Memory B cell (primary cell): ENCODE results near the gene NHLH2.
A peak's percentile ranks its signal among the peaks of the same experiment; 100 is the strongest.

Experiments used
- ATAC-seq: fragments of 150-1000 bp; cut with Tn5 transposase; 2 replicates; pipeline ENCODE4 v1.10.0; 2021; ENCODE audit warnings: low read depth, mild to moderate bottlenecking, moderate library complexity
- DNase-seq, 2 donors: peaks; one replicate each; pipeline ENCODE4 v3.0.0; 2022; ENCODE audit warnings: low spot score in 2 of 2
- H3K27ac Mint-ChIP-seq: one replicate; pipeline ENCODE4 v1.8.0; 2022; ENCODE audit warnings: mild to moderate bottlenecking, moderate library complexity, mixed read lengths
- H3K27me3 Mint-ChIP-seq: one replicate; pipeline ENCODE4 v1.8.0; 2022; ENCODE audit warnings: mixed read lengths
- H3K36me3 Mint-ChIP-seq: one replicate; pipeline ENCODE4 v1.8.0; 2022; ENCODE audit warnings: mild to moderate bottlenecking, mixed read lengths
- H3K4me1 Mint-ChIP-seq: one replicate; pipeline ENCODE4 v1.8.0; 2022; ENCODE audit warnings: mixed read lengths
- H3K4me3 Mint-ChIP-seq: one replicate; pipeline ENCODE4 v1.8.0; 2022; ENCODE audit warnings: mild to moderate bottlenecking, moderate library complexity, mixed read lengths
- H3K9me3 Mint-ChIP-seq: one replicate; pipeline ENCODE4 v1.8.0; 2022; ENCODE audit warnings: mixed read lengths

NHLH2 gene

GRCh38 chr1:115829023-115829674 is 11.8 kb downstream of the NHLH2 start:
- no peak for DNase-seq
- peaks cover 32% of the 10 kb centered on the region for H3K27me3 Mint-ChIP-seq
- H3K4me3 Mint-ChIP-seq, result peak overlapping the region; percentile 46
- ATAC-seq, result no peak
- no peaks in the 10 kb centered on the region for H3K36me3 Mint-ChIP-seq
- peaks cover 3% of the 10 kb centered on the region for H3K4me1 Mint-ChIP-seq
- no peak overlapping the region for H3K27ac Mint-ChIP-seq
- H3K9me3 Mint-ChIP-seq, result no peaks in the 10 kb centered on the region

DNA sequence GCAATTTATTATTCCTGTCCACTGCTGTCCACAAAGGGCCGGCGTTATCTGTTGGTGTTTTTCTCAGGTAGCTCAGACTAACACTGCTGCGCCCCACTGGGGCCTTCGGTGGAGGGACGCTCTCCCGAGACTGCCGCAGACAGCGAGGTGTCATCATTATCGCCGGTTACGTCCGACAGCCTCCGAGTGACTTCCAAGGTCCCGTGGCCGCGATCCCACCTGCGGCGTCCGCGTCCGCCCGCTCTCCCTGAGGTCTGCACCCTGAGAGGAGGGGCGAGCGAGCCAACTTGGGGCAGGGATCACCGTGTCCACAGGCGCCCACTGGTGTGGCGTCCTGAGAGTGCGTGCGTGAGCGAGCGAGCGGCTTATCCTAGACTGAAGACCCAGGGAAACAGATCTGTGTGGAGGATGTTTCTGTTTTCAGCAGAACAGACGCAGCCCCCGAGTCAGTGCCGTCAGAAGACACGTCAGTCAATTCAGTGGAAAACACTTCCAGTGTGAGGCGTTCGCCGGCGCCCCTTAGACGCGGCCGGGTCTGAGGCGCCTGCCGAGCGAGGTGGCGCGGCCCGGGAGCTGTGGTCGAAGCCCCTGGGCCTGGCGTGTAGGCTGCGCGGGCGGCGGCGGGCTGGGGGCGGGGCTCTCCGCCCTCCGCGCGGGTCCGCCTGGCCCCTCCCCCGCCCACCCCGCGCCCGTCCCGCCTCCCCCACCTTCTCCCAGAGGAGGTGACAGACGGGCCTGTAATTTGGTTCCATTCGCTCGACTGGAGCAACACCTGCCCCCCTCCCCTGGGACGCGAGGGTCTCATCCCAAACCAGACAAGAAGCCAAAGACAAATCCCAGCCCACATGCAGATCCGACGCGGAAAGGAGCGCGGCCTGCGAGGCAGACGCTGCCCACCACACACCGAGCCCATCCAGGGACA is 12.6 kb downstream of the NHLH2 start:
- ATAC-seq (peak; percentile 24), DNase-seq (no peak)
- H3K27ac Mint-ChIP-seq, result no peak overlapping the region
- no peaks in the 10 kb centered on the region for H3K36me3 Mint-ChIP-seq
- H3K9me3 Mint-ChIP-seq, result no peaks in the 10 kb centered on the region
- H3K27me3 Mint-ChIP-seq, result peaks cover 29% of the 10 kb centered on the region
- peaks cover 3% of the 10 kb centered on the region for H3K4me1 Mint-ChIP-seq
- peak overlapping the region; percentile 46 for H3K4me3 Mint-ChIP-seq

GRCh38 chr1:115827452-115828044 is 13.4 kb downstream of the NHLH2 start:
- no peak overlapping the region for H3K27ac Mint-ChIP-seq
- H3K4me3 Mint-ChIP-seq, result no peak overlapping the region
- H3K27me3 Mint-ChIP-seq, result peaks cover 26% of the 10 kb centered on the region
- DNase-seq (no peak), ATAC-seq (no peak)
- peaks cover 2% of the 10 kb centered on the region for H3K9me3 Mint-ChIP-seq
- peaks cover 3% of the 10 kb centered on the region for H3K4me1 Mint-ChIP-seq
- H3K36me3 Mint-ChIP-seq, result no peaks in the 10 kb centered on the region

DNA sequence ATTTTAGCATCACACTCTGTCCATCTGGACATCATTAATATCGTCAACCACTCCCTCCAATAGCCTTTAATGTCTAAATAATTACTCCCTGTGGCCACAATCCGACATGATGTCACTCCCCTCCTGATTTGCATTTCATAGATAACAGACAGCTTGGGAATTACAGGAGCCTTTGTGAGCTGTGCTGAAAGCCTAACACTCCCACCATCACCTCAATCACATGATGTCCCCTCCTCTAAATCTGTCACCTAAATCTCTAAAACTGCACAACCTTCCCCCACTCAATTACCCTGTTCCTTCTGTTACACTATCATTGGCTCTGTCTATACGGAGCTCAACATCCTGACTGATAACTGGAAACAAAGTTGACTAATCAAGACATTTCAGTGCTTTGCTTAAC is 14.3 kb downstream of the NHLH2 start:
- DNase-seq (no peak), ATAC-seq (no peak)
- Mint-ChIP-seq H3K36me3 (no peaks in the 10 kb centered on the region), H3K4me1 (peaks cover 3% of the 10 kb centered on the region), H3K27ac (no peak overlapping the region), H3K9me3 (peaks cover 2% of the 10 kb centered on the region), H3K27me3 (peaks cover 23% of the 10 kb centered on the region), H3K4me3 (no peak overlapping the region)

- no peaks in the 10 kb centered on the region for H3K36me3 Mint-ChIP-seq
- H3K27ac Mint-ChIP-seq, result no peak overlapping the region
- no peaks in the 10 kb centered on the region for H3K4me1 Mint-ChIP-seq
- peaks cover 2% of the 10 kb centered on the region for H3K9me3 Mint-ChIP-seq
- no peak overlapping the region for H3K4me3 Mint-ChIP-seq
- ATAC-seq (no peak), DNase-seq (no peak)
- H3K27me3 Mint-ChIP-seq, result peaks cover 10% of the 10 kb centered on the region
These were observed 18.8 kb downstream of the NHLH2 start for GRCh38 chr1:115822117-115822516.

- no peaks in the 10 kb centered on the region for H3K36me3 Mint-ChIP-seq
- DNase-seq, result no peak
- no peaks in the 10 kb centered on the region for H3K4me1 Mint-ChIP-seq
- no peak overlapping the region for H3K27ac Mint-ChIP-seq
- no peak overlapping the region for H3K4me3 Mint-ChIP-seq
- ATAC-seq, result no peak
- H3K27me3 Mint-ChIP-seq, result peaks cover 2% of the 10 kb centered on the region
- H3K9me3 Mint-ChIP-seq, result no peaks in the 10 kb centered on the region
These were observed 25.2 kb downstream of the NHLH2 start for GRCh38 chr1:115815694-115816093.

DNA sequence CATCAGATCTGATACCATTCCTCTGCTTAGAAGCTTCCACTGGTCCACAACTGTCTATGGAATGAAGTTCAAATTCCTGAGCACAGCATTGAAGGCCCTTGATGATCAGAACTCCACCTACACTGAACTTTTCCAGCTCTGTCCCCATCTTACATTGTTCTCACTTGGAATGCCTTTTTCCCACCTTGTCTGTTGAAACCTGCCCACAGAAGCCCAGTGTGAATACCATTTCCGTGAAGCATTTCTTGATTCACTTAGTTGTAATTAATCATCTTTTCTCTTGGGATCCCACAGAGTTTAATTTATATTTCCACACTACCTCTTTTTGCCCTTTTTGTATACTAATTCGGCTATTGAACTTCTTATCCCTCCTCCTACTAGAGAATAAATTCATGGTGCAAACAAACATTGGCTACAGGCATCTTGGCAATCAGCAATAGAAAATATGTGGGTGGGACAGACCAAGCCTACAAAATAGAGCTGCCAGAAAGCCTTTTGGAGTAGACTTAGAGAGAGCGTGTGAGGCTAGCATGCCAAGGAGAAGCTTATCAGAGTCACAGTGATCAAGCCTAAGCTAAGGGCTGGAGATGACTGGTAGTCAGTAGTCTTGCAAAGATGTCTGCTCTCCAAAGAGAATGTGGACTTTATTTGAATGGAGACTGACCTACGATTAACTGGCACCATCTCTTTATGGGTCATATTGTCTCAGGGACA is 26.1 kb downstream of the NHLH2 start:
- no peak for ATAC-seq
- no peaks in the 10 kb centered on the region for H3K4me1 Mint-ChIP-seq
- H3K4me3 Mint-ChIP-seq, result no peak overlapping the region
- no peak overlapping the region for H3K27ac Mint-ChIP-seq
- no peaks in the 10 kb centered on the region for H3K9me3 Mint-ChIP-seq
- no peak for DNase-seq
- H3K36me3 Mint-ChIP-seq, result no peaks in the 10 kb centered on the region
- peaks cover 2% of the 10 kb centered on the region for H3K27me3 Mint-ChIP-seq

- no peaks in the 10 kb centered on the region for H3K4me1 Mint-ChIP-seq
- no peaks in the 10 kb centered on the region for H3K36me3 Mint-ChIP-seq
- no peak overlapping the region for H3K27ac Mint-ChIP-seq
- H3K9me3 Mint-ChIP-seq, result no peaks in the 10 kb centered on the region
- ATAC-seq (no peak), DNase-seq (no peak)
- H3K4me3 Mint-ChIP-seq, result no peak overlapping the region
- H3K27me3 Mint-ChIP-seq, result peaks cover 3% of the 10 kb centered on the region
These were observed 27.2 kb downstream of the NHLH2 start for GRCh38 chr1:115813727-115814126.

DNA sequence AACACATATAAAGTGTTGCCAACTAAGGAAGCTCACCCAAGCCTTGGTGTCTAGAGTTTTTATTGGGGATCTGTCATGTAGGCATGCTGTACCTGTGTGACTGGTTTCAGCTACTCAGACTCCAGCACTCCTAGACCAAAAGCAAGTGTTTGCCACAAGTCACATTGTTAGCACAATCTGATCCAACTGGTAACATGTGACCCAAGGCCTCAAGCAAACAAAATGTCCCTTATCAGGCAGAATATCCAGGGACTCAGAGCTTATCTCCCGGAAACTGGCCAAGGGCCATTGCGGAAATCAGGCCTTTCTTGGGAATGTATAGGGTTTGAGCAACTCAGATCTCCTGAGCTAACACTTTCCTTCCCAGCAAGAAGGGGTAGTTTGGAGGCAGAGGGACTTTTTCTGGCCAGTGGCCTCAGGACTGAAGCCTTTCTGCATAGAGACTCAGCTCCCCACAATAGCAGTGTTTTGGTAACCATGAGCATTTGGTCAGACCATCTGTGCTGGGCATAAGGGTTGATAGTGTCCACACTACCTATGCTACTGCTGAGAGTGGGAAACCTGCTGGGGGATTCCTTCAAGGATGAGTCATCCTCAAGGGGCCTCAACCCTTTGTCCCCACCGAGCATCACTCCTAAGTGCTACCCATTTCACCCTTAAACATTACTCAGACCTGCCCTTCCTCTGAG is 29.6 kb downstream of the NHLH2 start:
- Mint-ChIP-seq H3K4me1 (no peaks in the 10 kb centered on the region), H3K27ac (no peak overlapping the region), H3K9me3 (no peaks in the 10 kb centered on the region), H3K27me3 (peaks cover 3% of the 10 kb centered on the region), H3K36me3 (no peaks in the 10 kb centered on the region), H3K4me3 (no peak overlapping the region)
- ATAC-seq (no peak), DNase-seq (no peak)

GRCh38 chr1:115810609-115811008 is 30.3 kb downstream of the NHLH2 start:
- H3K4me1 Mint-ChIP-seq, result no peaks in the 10 kb centered on the region
- ATAC-seq (no peak), DNase-seq (no peak)
- no peak overlapping the region for H3K27ac Mint-ChIP-seq
- H3K4me3 Mint-ChIP-seq, result no peak overlapping the region
- H3K27me3 Mint-ChIP-seq, result peaks cover 3% of the 10 kb centered on the region
- H3K36me3 Mint-ChIP-seq, result no peaks in the 10 kb centered on the region
- no peaks in the 10 kb centered on the region for H3K9me3 Mint-ChIP-seq

DNA sequence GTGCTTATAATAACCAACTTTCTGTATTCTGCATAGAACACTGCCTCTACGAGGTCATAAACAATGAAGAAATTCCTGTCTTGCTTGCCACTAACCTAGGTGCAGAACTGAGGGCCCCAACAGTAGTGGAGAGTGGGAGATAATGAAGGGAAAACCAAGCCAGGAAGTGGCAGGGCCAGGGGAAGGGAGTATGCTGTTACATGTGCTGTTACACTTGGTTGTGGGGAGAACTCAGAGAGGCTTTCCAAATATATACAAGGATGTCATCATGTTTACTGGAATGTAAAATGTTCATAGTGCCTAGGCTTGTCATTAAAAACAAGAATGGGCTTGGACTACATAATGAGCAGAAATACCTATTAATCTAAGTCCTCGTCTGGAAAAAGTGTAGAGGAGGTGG is 31.1 kb downstream of the NHLH2 start:
- no peaks in the 10 kb centered on the region for H3K9me3 Mint-ChIP-seq
- H3K4me1 Mint-ChIP-seq, result no peaks in the 10 kb centered on the region
- no peak overlapping the region for H3K4me3 Mint-ChIP-seq
- H3K27me3 Mint-ChIP-seq, result peaks cover 5% of the 10 kb centered on the region
- H3K36me3 Mint-ChIP-seq, result no peaks in the 10 kb centered on the region
- H3K27ac Mint-ChIP-seq, result no peak overlapping the region
- DNase-seq (no peak), ATAC-seq (no peak)

GRCh38 chr1:115809076-115809475 is 31.9 kb downstream of the NHLH2 start:
- Mint-ChIP-seq H3K9me3 (no peaks in the 10 kb centered on the region), H3K4me1 (no peaks in the 10 kb centered on the region), H3K27me3 (peaks cover 5% of the 10 kb centered on the region), H3K4me3 (no peak overlapping the region), H3K36me3 (no peaks in the 10 kb centered on the region), H3K27ac (no peak overlapping the region)
- ATAC-seq, result no peak
- no peak for DNase-seq

DNA sequence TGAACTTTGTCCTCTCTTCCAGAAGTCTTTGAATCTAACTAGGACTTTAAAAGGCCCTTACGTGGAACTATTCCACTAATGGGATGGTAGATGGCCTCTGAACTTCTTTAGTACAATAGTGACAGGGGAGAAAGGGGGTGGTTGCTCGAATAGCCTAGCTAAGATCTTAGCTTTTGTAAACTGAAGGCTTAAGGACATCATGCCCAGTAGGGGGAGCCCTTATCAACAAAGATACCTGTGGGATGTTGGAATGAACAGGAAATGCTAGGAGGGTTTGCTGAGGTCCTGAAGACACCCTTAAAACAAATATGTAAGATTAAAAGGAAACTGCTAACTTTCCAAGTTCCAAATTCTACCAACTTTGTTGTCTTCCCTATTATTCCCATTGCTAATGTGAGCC is 33.2 kb downstream of the NHLH2 start:
- no peaks in the 10 kb centered on the region for H3K9me3 Mint-ChIP-seq
- peaks cover 4% of the 10 kb centered on the region for H3K27me3 Mint-ChIP-seq

More for the DNA sequence above, 33.2 kb downstream of the NHLH2 start:
- Mint-ChIP-seq H3K36me3 (no peaks in the 10 kb centered on the region), H3K4me1 (no peaks in the 10 kb centered on the region), H3K4me3 (no peak overlapping the region), H3K27ac (no peak overlapping the region)
- ATAC-seq (peak; percentile 49), DNase-seq (peak; percentile 25 to 29)
